GM12878 (cell line): ENCODE results near the gene DRP2. TPM values are rescaled to one million over a fixed set of nuclear protein-coding genes. Genes with fewer than 3 reads are reported as not detected.

ENCODE experiments used
- ATAC-seq: fragments of 200-7000 bp; cut with Tn5 transposase; 3 replicates; pipeline ENCODE4 v1.9.1; 2020; ENCODE audit warnings: mild to moderate bottlenecking, moderate library complexity
- BruUV-seq: library from RNA; stranded (reverse); fragments of 400-500 nt; replicated peaks from 2 replicates; lab custom pipeline; 2021; lab: Mats Ljungman, UMichigan
- CTCF ChIA-PET: fragments of 300-600 bp; sonication (Branson Sonifier 250); formaldehyde crosslinking; extraction: SDS; loops from one replicate; lab custom pipeline; 2021; ENCODE audit warnings: inconsistent platforms; lab: Yijun Ruan, JAX
- POLR2A ChIA-PET: fragments of 350-600 bp; formaldehyde crosslinking; extraction: SDS; loops from one replicate; lab custom pipeline; 2021; ENCODE audit warnings: inconsistent platforms; lab: Charles Lee
- RAD21 ChIA-PET: fragments of 300-600 bp; sonication (Branson Sonifier 250); formaldehyde crosslinking; loops from one replicate; lab custom pipeline; 2023; ENCODE audit warnings: antibody characterized with exemption; ENCODE audit not compliant: unreplicated experiment; lab: Charles Lee
- SMC1A ChIA-PET: fragments of 300-600 bp; sonication (Branson Sonifier 250); formaldehyde crosslinking; loops from one replicate; lab custom pipeline; 2023; ENCODE audit not compliant: unreplicated experiment, uncharacterized antibody; lab: Charles Lee
- DNase-seq: peaks from one replicate; pipeline ENCODE4 v3.0.0-alpha.2; 2011; ENCODE audit warnings: low read depth, low spot score
- FAIRE-seq: peaks from 3 replicates; lab custom pipeline; 2011; peaks lifted over from hg19 to GRCh38; lab: Jason Lieb, UNC
- H2AFZ ChIP-seq: 2 replicates; pipeline ENCODE4 v1.6.0; 2011; ENCODE audit warnings: low read depth, low read length, control low read depth; ENCODE audit not compliant: control insufficient read depth
- H3K27ac ChIP-seq: 2 replicates; pipeline ENCODE4 v1.5.1; 2011; ENCODE audit warnings: control low read depth; ENCODE audit not compliant: control insufficient read depth, insufficient read depth
- H3K27me3 ChIP-seq, 2 experiments: replicated peaks in 1 of 2; 2 replicates each; pipeline versions ENCODE4 v1.6.0 to v1.6.1; 2011; ENCODE audit warnings: low read length in 1 of 2; ENCODE audit not compliant: control insufficient read depth in 2 of 2, insufficient read depth in 2 of 2
- H3K36me3 ChIP-seq, 2 experiments: 2 replicates each; pipeline ENCODE4 v1.5.1; 2011; ENCODE audit warnings: low read length in 1 of 2; ENCODE audit not compliant: control insufficient read depth in 2 of 2, insufficient read depth in 2 of 2
- H3K4me1 ChIP-seq: 2 replicates; pipeline ENCODE4 v1.6.1; 2011; ENCODE audit warnings: mild to moderate bottlenecking, low read length, moderate library complexity, mixed read lengths; ENCODE audit not compliant: control insufficient read depth, insufficient read depth
- H3K4me2 ChIP-seq: 2 replicates; pipeline ENCODE4 v1.6.0; 2011; ENCODE audit warnings: control low read depth; ENCODE audit not compliant: control insufficient read depth, insufficient read depth
- H3K4me3 ChIP-seq: fragments of 200-600 bp; sonication (generic); 2 replicates; pipeline ENCODE4 v1.5.1; 2016
- H3K79me2 ChIP-seq: 2 replicates; pipeline ENCODE4 v1.6.0; 2011; ENCODE audit warnings: low read length; ENCODE audit not compliant: control insufficient read depth, insufficient read depth
- H3K9ac ChIP-seq: 2 replicates; pipeline ENCODE4 v1.8.0; 2011; ENCODE audit warnings: low read length, control low read depth, mixed read lengths; ENCODE audit not compliant: control insufficient read depth, insufficient read depth
- H3K9me3 ChIP-seq: replicated peaks from 3 replicates; pipeline ENCODE4 v1.5.1; 2011; ENCODE audit warnings: mild to moderate bottlenecking, low read length; ENCODE audit not compliant: control insufficient read depth, insufficient read depth
- H4K20me1 ChIP-seq: 2 replicates; pipeline ENCODE4 v1.6.0; 2011; ENCODE audit not compliant: control insufficient read depth, insufficient read depth
- CEBPB ChIP-seq, 2 experiments: fragments of 150-350 bp in 1 of 2; IDR thresholded peaks; 2 replicates each; pipeline ENCODE4 v1.6.1; 2012 to 2014; ENCODE audit warnings: low read depth in 2 of 2, low read length in 2 of 2, borderline replicate concordance in 1 of 2, inconsistent platforms in 1 of 2
- IKZF1 ChIP-seq: fragments of 450-650 bp; conservative IDR thresholded peaks from 2 replicates; pipeline ENCODE4 v1.6.1; 2017; ENCODE audit warnings: antibody characterized with exemption, mild to moderate bottlenecking
- RB1 ChIP-seq: fragments of 450-650 bp; formaldehyde crosslinking; IDR thresholded peaks from 2 replicates; pipeline ENCODE4 v1.6.1; 2017; ENCODE audit warnings: mild to moderate bottlenecking, borderline replicate concordance
- TCF3 ChIP-seq: IDR thresholded peaks from 2 replicates; pipeline ENCODE4 v1.6.1; 2012; ENCODE audit warnings: low read depth, mild to moderate bottlenecking, low read length, borderline replicate concordance; ENCODE audit not compliant: insufficient read depth
- WGBS: methylation state at CpG from one replicate; pipeline ENCODE4 v1.1.6; 2016; ENCODE audit warnings: low lambda C conversion rate; ENCODE audit not compliant: insufficient replicate concordance, insufficient coverage; ENCODE audit errors: missing lambda C conversion rate; 5-methylcytosine and 5-hydroxymethylcytosine counted together
- in situ Hi-C: fragments of 300-500 bp; cut with MboI; formaldehyde crosslinking; loops from 9 replicates; pipeline ENCODE4 v1.14.3; 2018; ENCODE audit warnings: mixed read lengths
- intact Hi-C: fragments of 100-400 bp; cut with micrococcal nuclease; formaldehyde crosslinking; loops from one replicate; pipeline ENCODE4 v1.14.2; 2022; ENCODE audit not compliant: unreplicated experiment
- polyA plus RNA-seq, 11 experiments: library from polyadenylated mRNA; depleted of rRNA in 4 of 11; unstranded in 6 of 11; stranded (reverse) in 5 of 11; fragments of >200 nt; fragmentation: Nextera tagmentation in 4 of 11; fragmentation: Illumina TruSeq in 1 of 11; extraction: Ambion mirVana in 4 of 11; extraction: Trizol in 1 of 11; gene quantifications; 1 replicate in 1 of 11; 2 replicates in 10 of 11; pipeline versions ENCODE4 v1.2.1 to v1.2.3, GENCODE V29; 2011 to 2016; ENCODE audit warnings: inconsistent platforms in 2 of 11, missing spikeins in 2 of 11, low read depth in 1 of 11
- total RNA-seq, 4 experiments: library from RNA; depleted of rRNA in 3 of 4; stranded (reverse); fragments of >200 nt in 3 of 4; fragmentation: Illumina TruSeq in 1 of 4; extraction: Trizol in 1 of 4; gene quantifications; 2 replicates each; pipeline versions ENCODE4 v1.2.1 to v1.2.3, GENCODE V29; 2013 to 2021
- TF ChIP-seq, protein P1 (sequence below): fragments of 450-650 bp; formaldehyde crosslinking; IDR thresholded peaks from 2 replicates; pipeline ENCODE4 v1.4.0; 2020; ENCODE audit warnings: mild to moderate bottlenecking, moderate library complexity

DRP2 gene
- total and polyA plus RNA-seq, 10 of the 15 experiments (the other 5 are each of a cell fraction or from before 2014, with no cell fraction given): 0.02 to 0.37 (median 0.15) TPM; not detected in 1

DNA sequence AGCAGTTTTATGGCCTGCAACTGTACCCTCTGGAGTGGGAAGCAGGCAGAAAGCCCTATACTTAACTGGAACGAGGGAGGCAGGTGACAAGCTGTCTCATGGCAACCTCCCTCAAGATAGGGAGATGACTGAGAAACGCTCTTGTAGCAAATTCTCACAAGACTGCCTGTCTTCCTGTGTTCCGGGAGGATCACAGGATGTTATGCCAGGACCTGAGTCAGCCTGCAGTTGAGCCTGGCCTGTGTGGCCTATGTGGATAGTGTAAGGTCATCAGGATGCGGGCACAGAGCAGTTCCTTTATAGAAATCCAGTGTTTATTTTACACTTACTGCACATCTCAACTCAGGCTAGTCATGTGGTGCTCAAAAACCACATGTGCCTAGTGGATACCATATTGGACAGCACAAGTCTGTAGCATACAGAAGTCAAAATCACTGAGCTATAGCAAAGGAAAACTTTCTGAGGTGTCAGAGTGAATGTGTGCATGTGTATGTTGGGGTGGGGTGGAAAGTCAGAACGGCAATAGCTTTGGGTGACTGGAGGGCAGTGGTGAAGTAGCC is 46.4 kb downstream of the DRP2 start:
- no peak for ATAC-seq
- Histone ChIP-seq H3K27me3 (no peaks in the 10 kb centered on the region; a peak in 1 of 4 replicates), H3K9me3 (no peaks in the 10 kb centered on the region), H3K27ac (no peak overlapping the region), H2AFZ (no peak overlapping the region), H3K4me1 (no peaks in the 10 kb centered on the region), H3K4me2 (no peak overlapping the region), H3K79me2 (no peaks in the 10 kb centered on the region), H3K4me3 (no peak overlapping the region), H4K20me1 (no peaks in the 10 kb centered on the region), H3K9ac (no peak overlapping the region), H3K36me3 (no peaks in the 10 kb centered on the region)
- intact Hi-C loops (no loop called here), in situ Hi-C loops (no loop called here)
- FAIRE-seq: no peak
- WGBS: 46% methylated on average over 5 of the region's 5 CpGs
- ChIA-PET CTCF (no interaction called here), SMC1A (no interaction called here), RAD21 (no interaction called here), POLR2A (no interaction called here)
- BruUV-seq: no TSS peak
- no peak for DNase-seq
- TF ChIP-seq CEBPB (IDR thresholded peaks at IDR 0.05; ENCODE audit: borderline replicate concordance in 1 of 2, low read depth in 2 of 2, low read length in 2 of 2) (no peak), RB1 (no peak), IKZF1 (no peak), TCF3 (no peak)
- TF ChIP-seq, protein P1, sequence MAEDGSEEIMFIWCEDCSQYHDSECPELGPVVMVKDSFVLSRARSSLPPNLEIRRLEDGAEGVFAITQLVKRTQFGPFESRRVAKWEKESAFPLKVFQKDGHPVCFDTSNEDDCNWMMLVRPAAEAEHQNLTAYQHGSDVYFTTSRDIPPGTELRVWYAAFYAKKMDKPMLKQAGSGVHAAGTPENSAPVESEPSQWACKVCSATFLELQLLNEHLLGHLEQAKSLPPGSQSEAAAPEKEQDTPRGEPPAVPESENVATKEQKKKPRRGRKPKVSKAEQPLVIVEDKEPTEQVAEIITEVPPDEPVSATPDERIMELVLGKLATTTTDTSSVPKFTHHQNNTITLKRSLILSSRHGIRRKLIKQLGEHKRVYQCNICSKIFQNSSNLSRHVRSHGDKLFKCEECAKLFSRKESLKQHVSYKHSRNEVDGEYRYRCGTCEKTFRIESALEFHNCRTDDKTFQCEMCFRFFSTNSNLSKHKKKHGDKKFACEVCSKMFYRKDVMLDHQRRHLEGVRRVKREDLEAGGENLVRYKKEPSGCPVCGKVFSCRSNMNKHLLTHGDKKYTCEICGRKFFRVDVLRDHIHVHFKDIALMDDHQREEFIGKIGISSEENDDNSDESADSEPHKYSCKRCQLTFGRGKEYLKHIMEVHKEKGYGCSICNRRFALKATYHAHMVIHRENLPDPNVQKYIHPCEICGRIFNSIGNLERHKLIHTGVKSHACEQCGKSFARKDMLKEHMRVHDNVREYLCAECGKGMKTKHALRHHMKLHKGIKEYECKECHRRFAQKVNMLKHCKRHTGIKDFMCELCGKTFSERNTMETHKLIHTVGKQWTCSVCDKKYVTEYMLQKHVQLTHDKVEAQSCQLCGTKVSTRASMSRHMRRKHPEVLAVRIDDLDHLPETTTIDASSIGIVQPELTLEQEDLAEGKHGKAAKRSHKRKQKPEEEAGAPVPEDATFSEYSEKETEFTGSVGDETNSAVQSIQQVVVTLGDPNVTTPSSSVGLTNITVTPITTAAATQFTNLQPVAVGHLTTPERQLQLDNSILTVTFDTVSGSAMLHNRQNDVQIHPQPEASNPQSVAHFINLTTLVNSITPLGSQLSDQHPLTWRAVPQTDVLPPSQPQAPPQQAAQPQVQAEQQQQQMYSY (CRISPR knock-in tag): no peak
